ENCODE measurements around the gene C1QTNF2. TPM values are rescaled to one million over a fixed set of nuclear protein-coding genes. Genes with fewer than 3 reads are reported as not detected.

C1QTNF2 gene
- total and polyA plus RNA-seq, 3 donors from 2014 or later, result 3.7 to 8.2 (median 6.4) TPM

- 71 to 75% methylated on average over 9 of the region's 9 CpGs for WGBS, 2 donors
- Histone ChIP-seq H3K27ac (peak overlapping the region in 1 of 2 donors; percentile 82), H3K36me3 (ENCODE audit: low read depth, missing control alignments) (no peaks in the 10 kb centered on the region), H3K27me3 (no peaks in the 10 kb centered on the region), H3K9me3 (no peaks in the 10 kb centered on the region), H3K4me1 (peaks cover 40% of the 10 kb centered on the region), H3K4me3 (no peak overlapping the region)
- TF ChIP-seq CTCF (IDR thresholded peaks at IDR 0.05), result no peak
- no peak for TF ChIP-seq POLR2A (IDR thresholded peaks at IDR 0.05)
- DNase-seq, result no peak
- intact Hi-C loops (cut with DNase I; ENCODE audit: low total_unique reads), result no loop called here
These were observed 8.7 kb downstream of the C1QTNF2 start for GRCh38 chr5:160361624-160362228.

GRCh38 chr5:160360310-160360709 is 10.1 kb downstream of the C1QTNF2 start:
- intact Hi-C loops (cut with DNase I; ENCODE audit: low total_unique reads), result no loop called here
- TF ChIP-seq CTCF (IDR thresholded peaks at IDR 0.05) (no peak), POLR2A (IDR thresholded peaks at IDR 0.05) (no peak)
- Histone ChIP-seq H3K9me3 (no peaks in the 10 kb centered on the region), H3K4me1 (peaks cover 38% of the 10 kb centered on the region), H3K27ac (no peak overlapping the region), H3K36me3 (ENCODE audit: low read depth, missing control alignments) (no peaks in the 10 kb centered on the region), H3K4me3 (no peak overlapping the region), H3K27me3 (no peaks in the 10 kb centered on the region)
- DNase-seq, result no peak
- 60 to 65% methylated on average over 3 of the region's 3 CpGs for WGBS, 2 donors

- whole genome bisulfite sequencing, 2 donors, result 72 to 74% methylated on average over 4 of the region's 4 CpGs
- Histone ChIP-seq H3K9me3 (no peaks in the 10 kb centered on the region), H3K4me3 (no peak overlapping the region), H3K36me3 (ENCODE audit: low read depth, missing control alignments) (no peaks in the 10 kb centered on the region), H3K4me1 (peaks cover 38% of the 10 kb centered on the region), H3K27ac (no peak overlapping the region), H3K27me3 (no peaks in the 10 kb centered on the region)
- TF ChIP-seq CTCF (IDR thresholded peaks at IDR 0.05) (no peak), POLR2A (IDR thresholded peaks at IDR 0.05) (no peak)
- no peak for DNase-seq
- intact Hi-C loops (cut with DNase I; ENCODE audit: low total_unique reads), result no loop called here
These were observed 10.6 kb downstream of the C1QTNF2 start for GRCh38 chr5:160359816-160360215.

GRCh38 chr5:160359242-160359641 is 11.2 kb downstream of the C1QTNF2 start:
- TF ChIP-seq POLR2A (IDR thresholded peaks at IDR 0.05), result no peak
- TF ChIP-seq CTCF (IDR thresholded peaks at IDR 0.05), result no peak
- intact Hi-C loops (cut with DNase I; ENCODE audit: low total_unique reads), result no loop called here
- 0 to 4% methylated on average over 1 of the region's 1 CpG for WGBS, 2 donors
- DNase-seq, result no peak
- H3K4me3 ChIP-seq, result no peak overlapping the region
- H3K36me3 ChIP-seq (ENCODE audit: low read depth, missing control alignments), result no peaks in the 10 kb centered on the region
- no peak overlapping the region for H3K27ac ChIP-seq
- no peaks in the 10 kb centered on the region for H3K27me3 ChIP-seq
- H3K4me1 ChIP-seq, result peaks cover 38% of the 10 kb centered on the region
- no peaks in the 10 kb centered on the region for H3K9me3 ChIP-seq

- Histone ChIP-seq H3K27me3 (no peaks in the 10 kb centered on the region), H3K9me3 (no peaks in the 10 kb centered on the region)
- TF ChIP-seq POLR2A (IDR thresholded peaks at IDR 0.05), result no peak
- TF ChIP-seq CTCF (IDR thresholded peaks at IDR 0.05), result no peak
These were observed 12.5 kb downstream of the C1QTNF2 start for GRCh38 chr5:160357861-160358411.

More at GRCh38 chr5:160357861-160358411, 12.5 kb downstream of the C1QTNF2 start:
- 44% methylated on average over 7 of the region's 7 CpGs for WGBS, 2 donors
- Histone ChIP-seq H3K36me3 (ENCODE audit: low read depth, missing control alignments) (no peaks in the 10 kb centered on the region), H3K4me3 (no peak overlapping the region), H3K27ac (peak overlapping the region; percentile 42 to 76), H3K4me1 (peaks cover 29% of the 10 kb centered on the region)
- peak; percentile 54 for DNase-seq
- intact Hi-C loops (cut with DNase I; ENCODE audit: low total_unique reads), result no loop called here
